ENCODE results near the gene MSI1. TPM values are rescaled to one million over a fixed set of nuclear protein-coding genes. Genes with fewer than 3 reads are reported as not detected.

MSI1 gene
- total and polyA plus RNA-seq, 2 of the 13 experiments (the other 11 are each of a cell fraction or from before 2014, with no cell fraction given) = 0.09 to 0.46 TPM

GRCh38 chr12:120301962-120302815 lies 66.8 kb downstream of the MSI1 start, which contains the start of gene SIRT4:
Gene SIRT4, plus strand, starts transcription at chr12:120302321. Its CDS starts 1,241 bp downstream, at chr12:120303562.
- Histone ChIP-seq H3K36me3 (replicated peaks in 1 of 2; ENCODE audit: control insufficient read depth in 1 of 2, insufficient read depth in 2 of 2, low read length in 2 of 2) (no peaks in the 10 kb centered on the region), H3K9ac (ENCODE audit: insufficient read depth, low read depth, low read length) (peak within 1 kb of the TSS; percentile 79), H3K4me3 (replicated peaks in 1 of 3; ENCODE audit: insufficient read depth in 1 of 3, low read depth in 2 of 3, low read length in 3 of 3) (peak within 1 kb of the TSS; percentile 66 to 79 (median 71)), H3K4me2 (ENCODE audit: low read depth, low read length) (peak within 1 kb of the TSS; percentile 68), H3K79me2 (ENCODE audit: insufficient read depth, low read length) (no peaks in the 10 kb centered on the region), H3K9me3 (ENCODE audit: low read length) (no peaks in the 10 kb centered on the region), H3K27me3 (ENCODE audit: control insufficient read depth in 1 of 2, insufficient read depth in 2 of 2, low read length in 2 of 2) (no peaks in the 10 kb centered on the region), H3K4me1 (ENCODE audit: insufficient read depth, low read length) (peaks cover 10% of the 10 kb centered on the region), H3K27ac (ENCODE audit: extremely low read length, insufficient read depth, low read length) (peak within 1 kb of the TSS; percentile 70), H2AFZ (ENCODE audit: low read length) (peak within 1 kb of the TSS; percentile 91), H4K20me1 (ENCODE audit: insufficient read depth, low read length) (no peaks in the 10 kb centered on the region)
- peak; percentile 99 for FAIRE-seq
- ChIA-PET POLR2A (interaction anchor here (0.7 to 7.1 kb wide), 11 partner anchors 8 to 151 kb away, joined by 3 to 147 read pairs (median 15); partner anchors contain the start of genes COX6A1, PXN, RNU4-1 and RNU4-2), CTCF (ENCODE audit: low intra/inter-chr PET ratio, low total read pairs) (interaction anchor here (1.3 kb wide), 1 partner anchor 15 kb away, joined by 5 read pairs; no protein-coding TSS in a partner anchor)
- peak; percentile 96 for ATAC-seq
- intact Hi-C loops (cut with micrococcal nuclease; ENCODE audit: unreplicated experiment) (no loop called here), in situ Hi-C loops (cut with HindIII; ENCODE audit: extremely low pct_ligation_motif_present, low pct_unique_long_range_greater_than_20kb) (no loop called here)
- 3% methylated on average over 31 of the region's 31 CpGs for WGBS (ENCODE audit: low lambda C conversion rate)
- BruUV-seq (replicated peaks) = TSS peak; percentile 86
- peak; percentile 93 for DNase-seq (ENCODE audit: low spot score)
- TF ChIP-seq IRF9 (CRISPR knock-in tag; IDR thresholded peaks at IDR 0.05; ENCODE audit: borderline replicate concordance) = 0 out of 2 replicates have a peak, but pooled peaks have one; percentile 45
- TF ChIP-seq ARNTL (CRISPR knock-in tag; IDR thresholded peaks at IDR 0.05) = 0 out of 2 replicates have a peak, but pooled peaks have one; percentile 66
- TF ChIP-seq, protein P1, sequence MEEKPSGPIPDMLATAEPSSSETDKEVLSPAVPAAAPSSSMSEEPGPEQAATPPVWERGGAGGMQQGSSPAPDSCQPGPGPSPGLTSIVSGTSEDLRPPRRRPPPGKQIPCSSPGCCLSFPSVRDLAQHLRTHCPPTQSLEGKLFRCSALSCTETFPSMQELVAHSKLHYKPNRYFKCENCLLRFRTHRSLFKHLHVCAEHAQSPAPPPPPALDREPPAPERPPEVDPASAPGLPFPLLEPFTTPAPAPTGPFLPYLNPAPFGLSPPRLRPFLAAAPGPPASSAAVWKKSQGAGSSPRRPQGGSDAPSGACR (CRISPR knock-in tag; IDR thresholded peaks at IDR 0.05) = peak; percentile 51; the same call in 1 of the 2 replicates
- peak; percentile 43 for TF ChIP-seq ELF1 (CRISPR knock-in tag; IDR thresholded peaks at IDR 0.05)
- TF ChIP-seq JUND (CRISPR knock-in tag; IDR thresholded peaks at IDR 0.05) = no peak
- TF ChIP-seq GMEB1 (CRISPR knock-in tag; IDR thresholded peaks at IDR 0.05; ENCODE audit: borderline replicate concordance) = peak; percentile 42; the same call in 1 of the 2 replicates
- 0 out of 2 replicates have a peak, but pooled peaks have one; percentile 54 for TF ChIP-seq ZNF318 (CRISPR knock-in tag; IDR thresholded peaks at IDR 0.05)
- TF ChIP-seq TBX3 (IDR thresholded peaks at IDR 0.05; ENCODE audit: borderline replicate concordance) = peak; percentile 76; the same call in 1 of the 2 replicates
- TF ChIP-seq RARA (CRISPR knock-in tag; IDR thresholded peaks at IDR 0.05) = peak; percentile 36; the same call in 1 of the 2 replicates
